H1 (cell line): Measurements from ENCODE around the gene GH2. TPM values are rescaled to one million over a fixed set of nuclear protein-coding genes. Genes with fewer than 3 reads are reported as not detected.

Experiments used
- CTCF ChIA-PET: fragments of 300-600 bp; sonication (Branson Sonifier 250); formaldehyde crosslinking; loops from one replicate; lab custom pipeline; 2021; ENCODE audit not compliant: partially characterized antibody; lab: Charles Lee
- POLR2A ChIA-PET: fragments of 300-600 bp; sonication (Branson Sonifier 250); formaldehyde crosslinking; loops from one replicate; lab custom pipeline; 2021; ENCODE audit warnings: inconsistent platforms; ENCODE audit not compliant: partially characterized antibody; lab: Charles Lee
- DNase-seq, 2 experiments: peaks; one replicate each; pipeline versions ENCODE4 v3.0.0 to v3.0.0-alpha.2; 2010 to 2022; ENCODE audit warnings: low spot score in 2 of 2, low read depth in 1 of 2, mixed read lengths in 1 of 2
- FAIRE-seq: peaks from 2 replicates; lab custom pipeline; 2011; peaks lifted over from hg19 to GRCh38; lab: Jason Lieb, UNC
- H2AFZ ChIP-seq: 2 replicates; pipeline ENCODE4 v1.8.1; 2012; ENCODE audit warnings: low read length, inconsistent platforms
- H2AK5ac ChIP-seq: 2 replicates; pipeline ENCODE4 v1.6.1; 2013; ENCODE audit warnings: low read depth, low read length
- H2BK120ac ChIP-seq: replicated peaks from 2 replicates; pipeline ENCODE3; 2013; ENCODE audit warnings: low read depth, low read length, inconsistent platforms
- H2BK12ac ChIP-seq: 2 replicates; pipeline ENCODE4 v1.6.1; 2013; ENCODE audit warnings: low read depth, low read length
- H2BK15ac ChIP-seq: 2 replicates; pipeline ENCODE4 v1.6.1; 2013; ENCODE audit warnings: low read length
- H2BK20ac ChIP-seq: 2 replicates; pipeline ENCODE4 v1.6.1; 2013; ENCODE audit warnings: low read length
- H2BK5ac ChIP-seq: 2 replicates; pipeline ENCODE4 v1.6.1; 2013; ENCODE audit warnings: low read depth, low read length
- H3K14ac ChIP-seq: 2 replicates; pipeline ENCODE4 v1.6.1; 2013; ENCODE audit warnings: inconsistent platforms; ENCODE audit not compliant: insufficient read length
- H3K18ac ChIP-seq: 2 replicates; pipeline ENCODE4 v1.6.1; 2013; ENCODE audit warnings: low read length; ENCODE audit errors: extremely low read depth
- H3K23ac ChIP-seq: 2 replicates; pipeline ENCODE4 v1.6.1; 2013; ENCODE audit warnings: inconsistent platforms; ENCODE audit not compliant: insufficient read length
- H3K23me2 ChIP-seq: 2 replicates; pipeline ENCODE4 v1.6.1; 2013; ENCODE audit warnings: low read depth, low read length
- H3K27ac ChIP-seq: 2 replicates; pipeline ENCODE4 v1.6.1; 2011; ENCODE audit warnings: low read depth, low read length, inconsistent platforms
- H3K27me3 ChIP-seq, 4 experiments: replicated peaks in 1 of 4; 1 replicate in 1 of 4; 2 replicates in 3 of 4; pipeline versions ENCODE4 v1.6.1 to v1.8.1; 2011 to 2013; ENCODE audit warnings: low read length in 3 of 4, mild to moderate bottlenecking in 3 of 4, inconsistent platforms in 2 of 4, mixed read lengths in 2 of 4, moderate library complexity in 1 of 4; ENCODE audit not compliant: control insufficient read depth in 3 of 4, insufficient read depth in 3 of 4; ENCODE audit errors: extremely low read depth in 1 of 4
- H3K36me3 ChIP-seq, 4 experiments: 2 replicates each; pipeline versions ENCODE4 v1.6.1 to v1.8.1; 2011 to 2013; ENCODE audit warnings: mild to moderate bottlenecking in 4 of 4, low read length in 3 of 4, moderate library complexity in 2 of 4, control low read depth in 1 of 4, inconsistent platforms in 1 of 4; ENCODE audit not compliant: insufficient read depth in 4 of 4, control insufficient read depth in 2 of 4
- H3K4ac ChIP-seq: replicated peaks from 2 replicates; pipeline ENCODE3; 2013; ENCODE audit warnings: low read length, low read depth, mixed read lengths, inconsistent platforms; ENCODE audit not compliant: insufficient read length
- H3K4me1 ChIP-seq, 4 experiments: replicated peaks in 1 of 4; 1 replicate in 1 of 4; 2 replicates in 3 of 4; pipeline versions ENCODE4 v1.6.1 to v1.8.1; 2011 to 2013; ENCODE audit warnings: low read length in 3 of 4, inconsistent platforms in 2 of 4, mixed read lengths in 1 of 4; ENCODE audit not compliant: insufficient read depth in 4 of 4, control insufficient read depth in 3 of 4
- H3K4me2 ChIP-seq, 2 experiments: 2 replicates each; pipeline versions ENCODE4 v1.6.1 to v1.8.1; 2011 to 2013; ENCODE audit warnings: low read depth in 2 of 2, low read length in 2 of 2, control low read depth in 1 of 2, inconsistent platforms in 1 of 2, mild to moderate bottlenecking in 1 of 2; ENCODE audit not compliant: insufficient read depth in 1 of 2
- H3K4me3 ChIP-seq, 4 experiments: fragments of 200-600, 300-600 bp in 1 of 4; sonication (generic), shearing (Covaris generic), sonication (Bioruptor Twin) in 1 of 4; 2 replicates each; pipeline versions ENCODE4 v1.5.1 to v1.8.1; 2011 to 2016; ENCODE audit warnings: low read length in 4 of 4, low read depth in 3 of 4, control low read depth in 2 of 4, inconsistent platforms in 2 of 4, mild to moderate bottlenecking in 2 of 4, mixed read lengths in 1 of 4, moderate library complexity in 1 of 4; ENCODE audit not compliant: insufficient read depth in 2 of 4; ENCODE audit errors: extremely low read depth in 1 of 4
- H3K56ac ChIP-seq: replicated peaks from 2 replicates; pipeline ENCODE3; 2013; ENCODE audit warnings: low read depth, mild to moderate bottlenecking, mixed read lengths, low read length, inconsistent platforms; ENCODE audit not compliant: insufficient read length
- H3K79me1 ChIP-seq: 2 replicates; pipeline ENCODE4 v1.6.1; 2013; ENCODE audit warnings: low read depth, low read length, control low read depth
- H3K79me2 ChIP-seq, 2 experiments: 2 replicates each; pipeline versions ENCODE4 v1.6.1 to v1.8.1; 2012 to 2013; ENCODE audit warnings: low read length in 2 of 2, mild to moderate bottlenecking in 2 of 2, inconsistent platforms in 1 of 2; ENCODE audit not compliant: insufficient read depth in 2 of 2, control insufficient read depth in 1 of 2
- H3K9ac ChIP-seq, 4 experiments: replicated peaks in 1 of 4; 1 replicate in 1 of 4; 2 replicates in 3 of 4; pipeline versions ENCODE4 v1.6.1 to v1.8.1; 2011 to 2013; ENCODE audit warnings: low read depth in 3 of 4, low read length in 3 of 4, control low read depth in 2 of 4, mild to moderate bottlenecking in 2 of 4, moderate library complexity in 2 of 4, inconsistent platforms in 1 of 4; ENCODE audit errors: extremely low read depth in 1 of 4
- H3K9me3 ChIP-seq, 2 experiments: 2 replicates each; pipeline versions ENCODE4 v1.6.1 to v1.8.1; 2012 to 2013; ENCODE audit warnings: mild to moderate bottlenecking in 2 of 2, moderate library complexity in 2 of 2, control low read depth in 1 of 2, inconsistent platforms in 1 of 2, low read depth in 1 of 2, low read length in 1 of 2, mixed read lengths in 1 of 2; ENCODE audit not compliant: insufficient read depth in 2 of 2
- H4K20me1 ChIP-seq, 2 experiments: replicated peaks in 1 of 2; 2 replicates each; pipeline versions ENCODE3 to v1.8.1; 2011 to 2013; ENCODE audit warnings: inconsistent platforms in 2 of 2, low read length in 2 of 2, mild to moderate bottlenecking in 1 of 2; ENCODE audit not compliant: insufficient read depth in 2 of 2, control insufficient read depth in 1 of 2
- H4K5ac ChIP-seq: 2 replicates; pipeline ENCODE4 v1.6.1; 2013; ENCODE audit warnings: low read length, low read depth, mixed read lengths, inconsistent platforms; ENCODE audit not compliant: insufficient read length
- H4K8ac ChIP-seq: 2 replicates; pipeline ENCODE4 v1.8.0; 2013; ENCODE audit warnings: mild to moderate bottlenecking, moderate library complexity, low read length, inconsistent platforms; ENCODE audit not compliant: insufficient read depth; ENCODE audit errors: extremely low read depth
- H4K91ac ChIP-seq: replicated peaks from 2 replicates; pipeline ENCODE3; 2013; ENCODE audit warnings: low read length, mixed read lengths, inconsistent platforms; ENCODE audit not compliant: insufficient read length
- BRCA1 ChIP-seq: IDR thresholded peaks from 2 replicates; pipeline ENCODE4 v1.6.1; 2012; ENCODE audit warnings: low read depth, low read length, improper control_type of control experiment
- CEBPB ChIP-seq: IDR thresholded peaks from 2 replicates; pipeline ENCODE4 v1.6.1; 2012; ENCODE audit warnings: low read depth, low read length
- CHD1 ChIP-seq: IDR thresholded peaks from 2 replicates; pipeline ENCODE4 v1.6.1; 2012; ENCODE audit warnings: low read depth, low read length, improper control_type of control experiment
- CTCF ChIP-seq, 3 experiments: IDR thresholded peaks; 1 replicate in 2 of 3; 2 replicates in 1 of 3; pipeline versions ENCODE4 v1.5.1 to v1.6.1; 2011; ENCODE audit warnings: low read length in 3 of 3, mild to moderate bottlenecking in 3 of 3, inconsistent platforms in 2 of 3, low read depth in 1 of 3, moderate library complexity in 1 of 3; ENCODE audit not compliant: insufficient read depth in 1 of 3; ENCODE audit errors: control extremely low read depth in 1 of 3
- EGR1 ChIP-seq: IDR thresholded peaks from 2 replicates; pipeline ENCODE4 v1.6.1; 2011; ENCODE audit warnings: low read depth, low read length, borderline replicate concordance
- NRF1 ChIP-seq: IDR thresholded peaks from 2 replicates; pipeline ENCODE4 v1.6.1; 2011; ENCODE audit warnings: mild to moderate bottlenecking, low read depth, low read length, improper control_type of control experiment
- RAD21 ChIP-seq, 2 experiments: IDR thresholded peaks in 1 of 2; conservative IDR thresholded peaks in 1 of 2; 2 replicates each; pipeline ENCODE4 v1.6.1; 2011; ENCODE audit warnings: low read depth in 2 of 2, low read length in 2 of 2, improper control_type of control experiment in 1 of 2, inconsistent platforms in 1 of 2, mild to moderate bottlenecking in 1 of 2, moderate library complexity in 1 of 2
- SIN3A ChIP-seq, 2 experiments: IDR thresholded peaks in 1 of 2; conservative IDR thresholded peaks in 1 of 2; 2 replicates each; pipeline ENCODE4 v1.6.1; 2011 to 2012; ENCODE audit warnings: low read length in 2 of 2, improper control_type of control experiment in 1 of 2, low read depth in 1 of 2, mild to moderate bottlenecking in 1 of 2
- SP1 ChIP-seq: IDR thresholded peaks from 2 replicates; pipeline ENCODE4 v1.6.1; 2011; ENCODE audit warnings: low read depth, low read length
- TAF1 ChIP-seq: IDR thresholded peaks from 2 replicates; pipeline ENCODE4 v1.6.1; 2011; ENCODE audit warnings: mild to moderate bottlenecking, low read depth, low read length
- YY1 ChIP-seq: IDR thresholded peaks from 2 replicates; pipeline ENCODE4 v1.6.1; 2011; ENCODE audit warnings: low read depth, mild to moderate bottlenecking, low read length
- WGBS, 2 experiments: shearing (Covaris generic) in 1 of 2; methylation state at CpG; one replicate each; pipeline versions ENCODE4 v1.1.6 to v1.1.7; 2013 to 2015; ENCODE audit warnings: low lambda C conversion rate in 2 of 2, mixed read lengths in 2 of 2, inconsistent platforms in 1 of 2, low coverage in 1 of 2, missing lambda C conversion rate in 1 of 2; ENCODE audit not compliant: insufficient replicate concordance in 2 of 2, insufficient coverage in 1 of 2, insufficient read length in 1 of 2; ENCODE audit errors: extremely low coverage in 1 of 2, missing lambda C conversion rate in 1 of 2; 5-methylcytosine and 5-hydroxymethylcytosine counted together
- polyA plus RNA-seq, 7 experiments: library from polyadenylated mRNA; depleted of rRNA in 3 of 7; stranded (reverse) in 5 of 7; unstranded in 2 of 7; fragments of >200 nt in 5 of 7; fragments of 200-250 nt in 2 of 7; gene quantifications; 1 replicate in 5 of 7; 2 replicates in 1 of 7; 4 replicates in 1 of 7; pipeline versions ENCODE4 v1.2.1 to v1.2.3, GENCODE V29; 2011 to 2013; ENCODE audit warnings: missing spikeins in 2 of 7, mixed read lengths in 2 of 7
- total RNA-seq: library from RNA; stranded (reverse); fragmentation: NEBNext Ultra II Directional; extraction: Animal tissue kit (Norgen Biotek cat#: 25700); gene quantifications from 2 replicates; pipeline ENCODE4 v1.2.1, GENCODE V29; 2021

The GH2 gene
- total and polyA plus RNA-seq, 2 of the 8 experiments (the other 6 are each of a cell fraction or from before 2014, with no cell fraction given): 0.60 to 1.5 TPM

- Histone ChIP-seq H3K14ac (no peak overlapping the region), H4K91ac (no peak overlapping the region), H2AFZ (peak overlapping the region; percentile 89), H3K4me3 (peak overlapping the region in 1 of 4 experiments; percentile 39; a peak in 3 of 8 replicates), H3K27ac (no peak overlapping the region), H3K79me2 (no peaks in the 10 kb centered on the region), H4K20me1 (no peaks in the 10 kb centered on the region), H3K23ac (no peak overlapping the region), H3K18ac (no peak overlapping the region), H2BK15ac (no peak overlapping the region), H2BK12ac (no peak overlapping the region), H2BK120ac (peak overlapping the region; percentile 43), H3K23me2 (no peaks in the 10 kb centered on the region; the same call in 1 of the 2 replicates), H3K36me3 (no peaks in the 10 kb centered on the region), H2AK5ac (no peak overlapping the region), H2BK5ac (no peak overlapping the region), H3K9me3 (no peaks in the 10 kb centered on the region), H3K9ac (no peak overlapping the region), H3K4ac (no peak overlapping the region), H4K5ac (peak overlapping the region; percentile 0), H3K56ac (no peak overlapping the region), H4K8ac (no peak overlapping the region), H2BK20ac (no peak overlapping the region), H3K4me1 (peaks cover 0 to 5% (median under 1%) of the 10 kb centered on the region in 4 experiments; a peak in 3 of 7 replicates), H3K27me3 (no peaks in the 10 kb centered on the region), H3K4me2 (peak overlapping the region; percentile 42 to 58), H3K79me1 (no peaks in the 10 kb centered on the region)
- DNase-seq: peak in 1 of 2 experiments; percentile 71
- ChIA-PET CTCF (interaction anchor here (0.6 to 11.2 kb wide), 44 partner anchors 7 to 1511 kb away, joined by 3 to 270 read pairs (median 11); partner anchors contain the start of genes CD79B, CSHL1, GH2 and ICAM2), POLR2A (interaction anchor here (0.8 to 2.5 kb wide), 11 partner anchors 8 to 587 kb away, joined by 3 to 13 read pairs (median 3); no protein-coding TSS in a partner anchor)
- TF ChIP-seq RAD21 (IDR thresholded peaks at IDR 0.05 in 1 of 2, conservative IDR thresholded peaks at IDR 0.05 in 1 of 2; ENCODE audit: low read depth in 2 of 2, low read length in 2 of 2) (peak; percentile 25 to 30; a peak in 2 of 4 replicates), YY1 (0 out of 2 replicates have a peak, but pooled peaks have one; percentile 20), CHD1 (no peak), CTCF (IDR thresholded peaks at IDR 0.05; ENCODE audit: control extremely low read depth in 1 of 3, insufficient read depth in 1 of 3, low read depth in 1 of 3, low read length in 3 of 3) (peak in 2 of 3 experiments; percentile 44 to 46; a peak in 3 of 4 replicates), NRF1 (no peak), SIN3A (conservative IDR thresholded peaks at IDR 0.05 in 1 of 2, IDR thresholded peaks at IDR 0.05 in 1 of 2; ENCODE audit: low read depth in 1 of 2, low read length in 2 of 2) (peak; percentile 33 to 54; a peak in 1 of 4 replicates), CEBPB (no peak), SP1 (peak; percentile 88), TAF1 (no peak), BRCA1 (no peak), EGR1 (peak; percentile 75)
- no peak for FAIRE-seq
- 37% methylated on average over 10 of the region's 10 CpGs; no CpG with 5 or more reads in 1 of the 2 experiments for whole genome bisulfite sequencing, 2 experiments
These were observed 36.6 kb upstream of the GH2 start for GRCh38 chr17:63918305-63918704.
